ENCODE data around the gene ANKRD11. TPM values are rescaled to one million over a fixed set of nuclear protein-coding genes. Genes with fewer than 3 reads are reported as not detected.

The ANKRD11 gene
- total RNA-seq: 63.8 TPM
- long read RNA-seq, partial matches to known transcripts: 32 of 65 reads
- long read RNA-seq, other reads (novel, unspliced or antisense): 30 of 65 reads

- Histone ChIP-seq H3K4me1 (peaks cover 63% of the 10 kb centered on the region), H3K27me3 (ENCODE audit: low read depth) (no peaks in the 10 kb centered on the region), H3K9me3 (replicated peaks) (no peaks in the 10 kb centered on the region), H3K4me3 (peak within 1 kb of the TSS; percentile 93), H3K36me3 (no peaks in the 10 kb centered on the region), H3K27ac (replicated peaks) (peak within 1 kb of the TSS; percentile 98)
- peak; percentile 99 for DNase-seq
- intact Hi-C loops (cut with micrococcal nuclease): no loop called here
- TF ChIP-seq, protein P1, sequence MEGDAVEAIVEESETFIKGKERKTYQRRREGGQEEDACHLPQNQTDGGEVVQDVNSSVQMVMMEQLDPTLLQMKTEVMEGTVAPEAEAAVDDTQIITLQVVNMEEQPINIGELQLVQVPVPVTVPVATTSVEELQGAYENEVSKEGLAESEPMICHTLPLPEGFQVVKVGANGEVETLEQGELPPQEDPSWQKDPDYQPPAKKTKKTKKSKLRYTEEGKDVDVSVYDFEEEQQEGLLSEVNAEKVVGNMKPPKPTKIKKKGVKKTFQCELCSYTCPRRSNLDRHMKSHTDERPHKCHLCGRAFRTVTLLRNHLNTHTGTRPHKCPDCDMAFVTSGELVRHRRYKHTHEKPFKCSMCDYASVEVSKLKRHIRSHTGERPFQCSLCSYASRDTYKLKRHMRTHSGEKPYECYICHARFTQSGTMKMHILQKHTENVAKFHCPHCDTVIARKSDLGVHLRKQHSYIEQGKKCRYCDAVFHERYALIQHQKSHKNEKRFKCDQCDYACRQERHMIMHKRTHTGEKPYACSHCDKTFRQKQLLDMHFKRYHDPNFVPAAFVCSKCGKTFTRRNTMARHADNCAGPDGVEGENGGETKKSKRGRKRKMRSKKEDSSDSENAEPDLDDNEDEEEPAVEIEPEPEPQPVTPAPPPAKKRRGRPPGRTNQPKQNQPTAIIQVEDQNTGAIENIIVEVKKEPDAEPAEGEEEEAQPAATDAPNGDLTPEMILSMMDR (IDR thresholded peaks at IDR 0.05; ENCODE audit: borderline replicate concordance): no peak
Observed at GRCh38 chr16:89490439-89491237, at the start of gene ANKRD11. ANKRD11 (minus strand) TSS chr16:89490561; CDS start chr16:89317019, 173,542 bp downstream.

- peaks cover 37% of the 10 kb centered on the region for H3K4me1 ChIP-seq
- H3K27ac ChIP-seq (replicated peaks): no peak overlapping the region
- no peak for DNase-seq
- no peak overlapping the region for H3K4me3 ChIP-seq
- TF ChIP-seq, protein P1 (IDR thresholded peaks at IDR 0.05; ENCODE audit: borderline replicate concordance): no peak
- H3K9me3 ChIP-seq (replicated peaks): no peaks in the 10 kb centered on the region
- intact Hi-C loops (cut with micrococcal nuclease): no loop called here
- H3K27me3 ChIP-seq (ENCODE audit: low read depth): no peaks in the 10 kb centered on the region
- H3K36me3 ChIP-seq: peaks cover 59% of the 10 kb centered on the region
Observed at GRCh38 chr16:89538286-89538685, 47.9 kb upstream of the ANKRD11 start.

DNA sequence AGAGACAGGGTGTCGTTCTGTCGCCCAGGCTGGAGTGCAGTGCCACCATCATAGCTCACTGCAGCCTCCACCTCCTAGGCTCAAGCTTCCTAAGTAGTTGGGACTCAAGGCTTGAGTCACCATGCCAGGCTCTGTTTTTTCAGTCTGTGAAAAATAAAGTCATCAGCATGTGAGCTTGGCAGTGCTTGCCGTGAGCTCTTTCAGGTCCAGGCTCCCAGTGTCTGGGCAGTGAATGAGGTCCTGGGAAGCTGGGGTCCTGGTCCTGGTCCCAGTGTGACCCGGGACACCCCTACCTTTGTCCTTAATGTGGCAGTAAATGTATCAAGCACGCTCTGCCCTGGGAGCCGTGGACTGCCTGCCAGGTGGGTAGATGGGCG lies 47.2 kb upstream of the ANKRD11 start:
- no peak overlapping the region for H3K4me3 ChIP-seq
- no peak for DNase-seq
- TF ChIP-seq, protein P1 (IDR thresholded peaks at IDR 0.05; ENCODE audit: borderline replicate concordance): no peak
- H3K9me3 ChIP-seq (replicated peaks): no peaks in the 10 kb centered on the region
- H3K27me3 ChIP-seq (ENCODE audit: low read depth): no peaks in the 10 kb centered on the region
- intact Hi-C loops (cut with micrococcal nuclease): no loop called here
- H3K36me3 ChIP-seq: peaks cover 66% of the 10 kb centered on the region
- H3K27ac ChIP-seq (replicated peaks): no peak overlapping the region
- H3K4me1 ChIP-seq: peaks cover 37% of the 10 kb centered on the region

GRCh38 chr16:89536886-89537548 lies 46.7 kb upstream of the ANKRD11 start:
- TF ChIP-seq, protein P1 (IDR thresholded peaks at IDR 0.05; ENCODE audit: borderline replicate concordance): no peak
- DNase-seq: no peak
- no peaks in the 10 kb centered on the region for H3K9me3 ChIP-seq (replicated peaks)
- peaks cover 36% of the 10 kb centered on the region for H3K4me1 ChIP-seq
- intact Hi-C loops (cut with micrococcal nuclease): no loop called here
- H3K4me3 ChIP-seq: no peak overlapping the region
- H3K27ac ChIP-seq (replicated peaks): no peak overlapping the region
- H3K27me3 ChIP-seq (ENCODE audit: low read depth): no peaks in the 10 kb centered on the region
- peaks cover 66% of the 10 kb centered on the region for H3K36me3 ChIP-seq

DNA sequence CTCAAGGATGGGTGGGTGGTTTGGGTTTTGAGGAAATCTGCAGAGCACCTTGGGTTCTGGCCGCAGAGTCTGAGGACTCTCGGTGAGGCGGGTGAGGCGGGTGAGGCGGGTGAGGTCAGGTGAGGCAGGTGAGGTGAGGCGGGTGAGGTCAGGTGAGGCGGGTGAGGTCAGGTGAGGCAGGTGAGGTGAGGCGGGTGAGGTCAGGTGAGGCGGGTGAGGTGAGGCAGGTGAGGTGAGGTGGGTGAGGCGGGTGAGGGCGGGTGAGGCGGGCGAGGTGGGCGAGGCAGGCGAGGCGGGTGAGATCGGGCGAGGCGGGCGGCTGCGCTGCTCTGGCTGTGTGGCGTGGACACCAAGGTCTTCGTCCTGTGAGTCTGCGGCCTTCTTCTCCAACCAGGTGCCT lies 46.0 kb upstream of the ANKRD11 start:
- H3K36me3 ChIP-seq: peaks cover 66% of the 10 kb centered on the region
- H3K9me3 ChIP-seq (replicated peaks): no peaks in the 10 kb centered on the region
- H3K4me1 ChIP-seq: peaks cover 29% of the 10 kb centered on the region
- TF ChIP-seq, protein P1 (IDR thresholded peaks at IDR 0.05; ENCODE audit: borderline replicate concordance): no peak
- intact Hi-C loops (cut with micrococcal nuclease): no loop called here
- no peak overlapping the region for H3K4me3 ChIP-seq
- no peak for DNase-seq
- no peak overlapping the region for H3K27ac ChIP-seq (replicated peaks)
- H3K27me3 ChIP-seq (ENCODE audit: low read depth): no peaks in the 10 kb centered on the region
